Mesodermal cell (in vitro differentiated cells): ENCODE measurements around the gene PTGR2. TPM values are rescaled to one million over a fixed set of nuclear protein-coding genes. Genes with fewer than 3 reads are reported as not detected.
A peak's percentile ranks its signal among the peaks of the same experiment; 100 is the strongest.

ENCODE experiments used
- H3K27ac ChIP-seq: 2 replicates; pipeline ENCODE4 v1.7.0; 2013; ENCODE audit warnings: mild to moderate bottlenecking, low read depth, low read length, moderate library complexity; ENCODE audit not compliant: severe bottlenecking
- H3K36me3 ChIP-seq: 2 replicates; pipeline ENCODE4 v1.7.1; 2013; ENCODE audit warnings: mild to moderate bottlenecking, low read length, moderate library complexity; ENCODE audit not compliant: control insufficient read depth, insufficient read depth
- H3K4me1 ChIP-seq: one replicate; pipeline ENCODE4 v1.7.1; 2013; ENCODE audit warnings: mild to moderate bottlenecking, low read length; ENCODE audit not compliant: insufficient read depth, control insufficient read depth, poor library complexity, severe bottlenecking
- H3K4me3 ChIP-seq: 2 replicates; pipeline ENCODE4 v1.7.0; 2013; ENCODE audit warnings: low read length, control low read depth, mild to moderate bottlenecking; ENCODE audit not compliant: insufficient read depth, poor library complexity, severe bottlenecking; ENCODE audit errors: extremely low read depth
- H3K9me3 ChIP-seq: 2 replicates; pipeline ENCODE4 v1.7.1; 2013; ENCODE audit warnings: mild to moderate bottlenecking, low read length, moderate library complexity; ENCODE audit not compliant: control insufficient read depth
- WGBS, 2 experiments: methylation state at CpG; one replicate each; pipeline ENCODE4 v1.1.5; 2013; ENCODE audit warnings: missing lambda C conversion rate in 2 of 2; ENCODE audit not compliant: insufficient coverage in 2 of 2; 5-methylcytosine and 5-hydroxymethylcytosine counted together
- polyA plus RNA-seq, 2 experiments: library from polyadenylated mRNA; stranded (reverse); fragments of 50-300 nt; gene quantifications; one replicate each; pipeline ENCODE4 v1.2.3, GENCODE V29; 2013

Gene PTGR2
- polyA plus RNA-seq (2013, experiment 1 of 2): 15.1 TPM
- polyA plus RNA-seq (2013, experiment 2 of 2): 16.5 TPM

DNA sequence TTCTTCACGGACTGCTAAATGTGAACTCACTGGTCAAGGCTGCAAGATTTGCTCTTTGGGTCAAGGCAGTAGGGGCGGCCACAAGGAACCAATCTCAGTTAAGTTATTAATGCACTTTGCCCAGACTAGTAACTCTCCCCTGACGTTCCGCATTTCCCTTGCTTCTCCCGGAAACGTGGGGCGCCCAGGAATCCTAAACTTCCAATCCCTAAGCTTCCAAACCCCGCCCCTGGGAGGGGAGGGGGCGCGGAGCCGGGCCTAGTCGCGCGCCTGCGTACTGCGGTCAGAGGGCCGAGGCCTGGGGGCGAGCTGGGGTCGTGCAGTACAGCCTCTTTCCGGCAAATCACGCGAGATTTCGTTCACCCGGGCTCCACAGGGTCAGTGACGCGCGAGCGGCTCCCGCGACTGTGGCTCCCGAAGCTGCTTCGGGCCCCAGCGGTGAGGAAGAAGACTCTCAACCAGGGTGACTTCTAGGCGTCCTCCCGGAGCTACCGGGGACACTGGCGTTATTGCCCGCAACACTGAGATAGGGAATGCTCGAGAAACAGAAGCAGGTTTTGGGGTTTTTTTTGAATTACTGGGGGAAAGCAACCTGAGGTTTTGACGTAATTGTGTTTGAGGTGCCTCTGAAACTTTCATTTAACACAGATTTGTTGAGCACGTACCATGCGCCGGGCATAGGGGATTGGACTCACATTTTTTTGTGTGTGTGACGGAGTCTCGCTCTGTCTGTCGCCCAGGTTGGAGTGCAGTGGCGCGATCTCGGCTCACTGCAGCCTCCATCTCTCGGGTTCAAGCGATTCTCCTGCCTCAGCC lies at the start of gene PTGR2:
TSS of gene PTGR2 (plus strand) at position 265 of the 816 bp plus-strand sequence. CDS start 7,032 bp downstream, outside the sequence.
- peaks cover 3% of the 10 kb centered on the region for H3K36me3 ChIP-seq
- peak within 1 kb of the TSS; percentile 76 for H3K4me3 ChIP-seq
- H3K4me1 ChIP-seq: peaks cover 6% of the 10 kb centered on the region
- H3K27ac ChIP-seq: peak within 1 kb of the TSS; percentile 97
- no peaks in the 10 kb centered on the region for H3K9me3 ChIP-seq
- 1% methylated on average over 33 to 37 of the region's 51 CpGs for WGBS, 2 experiments

DNA sequence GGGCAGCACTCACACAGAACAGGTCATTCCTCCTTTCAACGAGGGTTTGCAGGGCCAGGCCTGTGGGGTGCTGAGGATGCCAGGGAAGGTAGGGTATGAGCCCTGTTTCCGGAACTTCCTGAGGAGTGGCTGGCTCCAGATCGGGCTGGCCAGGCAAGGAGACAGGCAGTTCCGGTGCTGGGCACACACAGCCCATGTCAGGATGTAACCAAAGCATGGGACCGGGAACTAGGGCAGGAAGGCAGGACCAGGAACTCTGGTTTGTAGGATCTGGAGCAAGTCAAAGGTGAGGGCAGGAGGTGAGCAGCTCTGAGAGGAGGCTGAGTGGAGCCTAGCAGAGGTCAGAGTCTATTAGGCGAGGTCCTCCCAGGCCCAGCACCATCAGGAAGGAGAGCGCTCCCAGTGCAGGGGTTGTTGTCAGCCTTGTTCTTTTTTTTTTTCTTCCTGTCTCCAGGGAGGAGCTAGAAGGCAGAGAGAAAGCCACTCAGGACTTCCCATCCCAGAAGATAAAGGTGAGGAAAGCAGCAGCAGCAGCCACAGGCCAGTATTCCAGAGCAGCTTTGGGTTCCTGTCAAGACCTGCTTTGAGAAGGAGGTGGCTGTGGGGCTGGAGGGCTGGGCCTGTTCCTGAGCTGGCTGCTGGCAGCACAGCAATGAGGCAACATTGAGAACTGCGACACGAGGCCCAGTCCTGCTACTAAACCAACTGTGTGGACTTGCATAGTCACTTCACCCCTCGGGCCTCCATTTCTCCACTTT lies 49.0 kb upstream of the PTGR2 start:
- H3K27ac ChIP-seq: peak overlapping the region; percentile 29
- H3K4me3 ChIP-seq: no peak overlapping the region
- 92 to 93% methylated on average over 8 to 9 of the region's 10 CpGs for WGBS, 2 experiments
- no peaks in the 10 kb centered on the region for H3K4me1 ChIP-seq
- no peaks in the 10 kb centered on the region for H3K36me3 ChIP-seq
- no peaks in the 10 kb centered on the region for H3K9me3 ChIP-seq

DNA sequence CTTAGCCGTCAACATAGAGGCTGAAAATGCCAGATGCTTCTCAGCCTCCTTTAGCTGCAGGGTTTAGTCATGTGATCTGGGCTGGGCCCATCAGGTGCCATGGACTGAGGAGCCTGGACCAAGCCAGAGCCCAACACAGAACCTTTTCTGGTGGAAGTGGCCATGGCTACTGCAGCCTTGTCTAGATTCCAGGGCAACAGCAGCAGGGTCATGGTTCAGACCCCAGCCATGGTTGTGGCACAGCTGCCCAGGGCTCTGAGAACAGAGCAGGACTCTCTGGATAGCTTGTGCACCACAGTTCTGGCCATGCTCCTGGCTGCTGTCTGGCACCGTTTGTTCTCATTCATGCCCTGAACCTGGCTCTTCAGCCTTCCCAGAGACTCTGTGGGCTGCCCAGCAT lies 47.0 kb upstream of the PTGR2 start:
- H3K4me3 ChIP-seq: no peak overlapping the region
- 84 to 92% methylated on average over 2 of the region's 2 CpGs for WGBS, 2 experiments
- H3K27ac ChIP-seq: no peak overlapping the region
- H3K9me3 ChIP-seq: no peaks in the 10 kb centered on the region
- H3K36me3 ChIP-seq: no peaks in the 10 kb centered on the region
- H3K4me1 ChIP-seq: no peaks in the 10 kb centered on the region

GRCh38 chr14:73807457-73807856 lies 44.2 kb upstream of the PTGR2 start:
- Histone ChIP-seq H3K27ac (no peak overlapping the region), H3K36me3 (no peaks in the 10 kb centered on the region), H3K9me3 (no peaks in the 10 kb centered on the region), H3K4me1 (no peaks in the 10 kb centered on the region), H3K4me3 (no peak overlapping the region)
- WGBS, 2 experiments: no CpG with 5 or more reads among the region's 1 CpG

- Histone ChIP-seq H3K9me3 (no peaks in the 10 kb centered on the region), H3K4me3 (no peak overlapping the region), H3K4me1 (no peaks in the 10 kb centered on the region), H3K36me3 (no peaks in the 10 kb centered on the region), H3K27ac (no peak overlapping the region)
- WGBS, 2 experiments: 93 to 94% methylated on average over 3 to 6 of the region's 6 CpGs
Measured at GRCh38 chr14:73809391-73809790, 42.2 kb upstream of the PTGR2 start.

DNA sequence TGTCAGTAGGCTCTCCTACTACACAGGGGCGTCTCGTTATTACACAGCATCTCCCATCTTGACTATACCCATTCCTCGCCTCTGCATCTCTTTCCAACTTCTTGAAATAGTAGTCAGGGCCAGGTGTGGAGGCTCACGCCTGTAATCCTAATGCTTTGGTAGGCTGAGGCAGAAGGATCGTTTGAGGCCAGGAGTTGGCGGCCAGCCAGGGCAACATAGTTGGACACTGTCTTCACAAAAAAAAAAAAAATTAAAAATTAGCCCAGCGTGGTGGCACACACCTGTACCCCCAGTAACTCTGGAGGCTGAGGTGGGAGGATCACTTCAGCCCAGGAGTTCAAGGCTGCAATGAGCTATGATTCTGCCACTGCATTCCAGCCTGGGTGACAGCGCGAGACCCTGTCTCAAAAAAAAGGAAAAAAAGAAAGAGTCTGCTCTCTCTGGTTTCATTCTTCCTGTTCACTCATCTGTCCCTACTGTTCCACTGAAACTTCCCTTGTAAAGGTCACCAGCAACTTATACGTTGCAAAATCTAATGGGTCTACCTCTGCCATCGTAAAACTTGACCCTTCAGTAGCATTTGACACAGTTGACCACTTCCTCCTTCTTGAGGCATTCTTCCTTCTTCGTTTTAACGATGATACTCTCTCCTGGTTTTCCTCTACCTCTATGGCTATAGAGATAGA lies 41.0 kb upstream of the PTGR2 start:
- Histone ChIP-seq H3K9me3 (no peaks in the 10 kb centered on the region), H3K27ac (no peak overlapping the region), H3K4me1 (no peaks in the 10 kb centered on the region), H3K36me3 (no peaks in the 10 kb centered on the region), H3K4me3 (no peak overlapping the region)
- WGBS, 2 experiments: 92 to 96% methylated on average over 7 to 8 of the region's 13 CpGs

DNA sequence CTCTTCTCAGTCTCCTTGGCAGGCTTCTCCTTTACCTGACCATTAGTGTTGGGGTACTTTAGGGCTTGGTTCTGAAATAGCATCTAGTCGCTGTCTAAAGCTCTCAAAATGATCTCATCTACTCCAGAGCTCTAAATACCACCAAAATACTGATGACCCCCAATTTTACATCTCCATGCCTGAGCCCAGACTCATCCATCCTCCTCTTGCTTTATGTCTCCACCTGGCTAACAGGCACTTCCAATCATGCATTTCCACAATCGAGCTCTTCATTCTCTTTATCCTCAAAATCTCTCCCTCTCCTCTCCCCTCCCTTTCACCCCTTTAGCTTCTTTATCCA lies 40.5 kb upstream of the PTGR2 start:
- no peak overlapping the region for H3K27ac ChIP-seq
- no peak overlapping the region for H3K4me3 ChIP-seq
- H3K36me3 ChIP-seq: no peaks in the 10 kb centered on the region
- H3K9me3 ChIP-seq: no peaks in the 10 kb centered on the region
- WGBS, 2 experiments: 74 to 81% methylated on average over 1 to 2 of the region's 2 CpGs
- no peaks in the 10 kb centered on the region for H3K4me1 ChIP-seq

GRCh38 chr14:73814153-73814552 lies 37.5 kb upstream of the PTGR2 start:
- Histone ChIP-seq H3K27ac (no peak overlapping the region), H3K9me3 (no peaks in the 10 kb centered on the region), H3K4me3 (no peak overlapping the region), H3K36me3 (no peaks in the 10 kb centered on the region), H3K4me1 (no peaks in the 10 kb centered on the region)
- WGBS, 2 experiments: 93 to 95% methylated on average over 2 of the region's 4 CpGs

DNA sequence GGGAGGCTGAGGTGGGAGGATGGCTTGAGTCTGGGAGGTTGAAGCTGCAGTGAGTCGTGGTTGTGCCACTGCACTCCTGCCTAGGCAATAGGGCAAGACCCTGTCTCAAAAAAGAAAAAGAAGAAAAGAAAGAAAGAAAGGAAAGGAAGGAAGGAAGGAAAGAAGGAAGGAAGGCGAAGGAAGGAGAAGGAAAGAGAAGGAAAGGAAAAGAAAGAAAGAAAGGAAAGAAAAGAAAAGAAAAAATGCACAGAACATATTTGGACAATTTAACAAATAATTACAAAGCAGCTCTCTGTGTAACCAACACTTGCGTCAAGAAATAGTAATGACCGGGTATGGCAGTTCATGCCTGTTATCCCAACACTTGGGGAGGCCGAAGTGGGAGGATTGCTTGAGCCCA lies 35.8 kb upstream of the PTGR2 start:
- WGBS, 2 experiments: 92 to 93% methylated on average over 4 of the region's 5 CpGs
- H3K36me3 ChIP-seq: no peaks in the 10 kb centered on the region
- no peak overlapping the region for H3K27ac ChIP-seq
- no peaks in the 10 kb centered on the region for H3K9me3 ChIP-seq
- H3K4me3 ChIP-seq: no peak overlapping the region
- H3K4me1 ChIP-seq: no peaks in the 10 kb centered on the region

- 93 to 100% methylated on average over 2 to 3 of the region's 4 CpGs for WGBS, 2 experiments
- Histone ChIP-seq H3K9me3 (no peaks in the 10 kb centered on the region), H3K4me3 (no peak overlapping the region), H3K36me3 (no peaks in the 10 kb centered on the region), H3K4me1 (no peaks in the 10 kb centered on the region), H3K27ac (no peak overlapping the region)
Measured at GRCh38 chr14:73816393-73816816, 35.2 kb upstream of the PTGR2 start.
